GM19468 (cell line): Measurements from ENCODE around the gene AMPD3.
A peak's percentile ranks its signal among the peaks of the same experiment; 100 is the strongest.

ENCODE experiments used
- ATAC-seq: cut with Tn5 transposase; IDR thresholded peaks from one replicate; pipeline ENCODE4 v1.9.1; 2021; ENCODE audit warnings: mild to moderate bottlenecking, moderate library complexity, moderate number of reproducible peaks; ENCODE audit not compliant: unreplicated experiment; ENCODE audit errors: extremely low read depth

Gene AMPD3

GRCh38 chr11:10526974-10527918 is 72.2 kb downstream of the AMPD3 start:
- no peak for ATAC-seq

DNA sequence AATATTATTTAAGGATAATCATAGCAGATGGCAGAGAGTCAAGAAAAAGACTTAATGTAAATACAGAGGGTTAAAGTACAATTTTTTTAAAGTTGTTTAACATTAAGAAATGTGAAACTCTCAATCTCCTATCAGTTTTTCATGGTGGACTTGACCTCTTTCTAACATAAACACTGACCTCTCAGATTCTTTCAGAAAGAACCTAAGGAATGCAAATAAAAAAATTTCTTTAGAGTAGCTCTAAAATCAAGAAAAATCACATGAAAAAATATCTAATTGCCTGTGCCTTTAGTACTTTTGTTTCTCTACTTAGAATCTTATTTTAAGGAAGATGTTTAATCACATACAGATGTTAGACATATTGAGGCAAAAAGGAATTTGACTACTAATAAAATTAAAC is 73.1 kb downstream of the AMPD3 start:
- ATAC-seq: no peak

- ATAC-seq: no peak
Observed at GRCh38 chr11:10529279-10529678, 74.2 kb downstream of the AMPD3 start.

DNA sequence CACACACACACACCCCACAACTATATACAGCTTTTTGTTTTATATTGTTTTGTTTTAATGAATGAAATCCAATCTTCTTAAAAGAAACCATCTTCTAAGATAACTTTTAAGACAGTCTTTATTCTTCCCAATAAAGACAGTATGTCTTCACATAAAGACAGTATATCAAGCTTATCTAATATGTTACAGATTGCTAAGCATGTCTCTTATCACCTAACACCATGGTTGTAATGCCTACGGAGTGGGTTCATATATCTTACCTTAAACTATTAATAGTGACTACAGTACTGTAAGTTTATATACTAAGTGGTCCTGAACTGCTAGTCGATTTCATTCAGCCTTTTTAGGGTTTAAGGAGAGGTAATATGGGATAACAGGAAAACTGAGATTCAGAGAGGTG is 77.5 kb downstream of the AMPD3 start:
- ATAC-seq: no peak

GRCh38 chr11:10533323-10533722 is 78.3 kb downstream of the AMPD3 start:
- ATAC-seq: no peak

- ATAC-seq: no peak
Observed at GRCh38 chr11:10534316-10534715, 79.3 kb downstream of the AMPD3 start.

GRCh38 chr11:10537600-10537999 is 82.5 kb downstream of the AMPD3 start:
- no peak for ATAC-seq

- no peak for ATAC-seq
Observed at GRCh38 chr11:10538924-10539323, 83.9 kb downstream of the AMPD3 start.

DNA sequence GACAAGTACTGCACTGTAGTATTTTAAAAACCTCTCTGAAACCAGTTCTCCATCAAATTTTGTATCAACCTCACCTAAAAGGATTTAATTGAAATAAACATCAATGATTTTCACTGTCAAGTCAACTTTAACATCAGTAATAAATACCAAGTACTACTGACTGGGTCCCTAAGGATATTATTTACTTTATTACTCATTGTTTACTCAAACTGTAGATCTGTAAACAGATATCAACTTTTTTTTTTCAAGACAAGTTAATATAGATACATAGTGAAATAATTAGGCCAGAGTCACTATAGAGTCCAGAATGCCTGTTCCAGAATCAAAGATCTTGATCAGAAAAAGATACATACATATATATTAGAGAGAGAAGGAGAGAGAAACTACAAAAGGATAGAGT is 84.3 kb downstream of the AMPD3 start:
- ATAC-seq: no peak

GRCh38 chr11:10540546-10540914 is 85.5 kb downstream of the AMPD3 start:
- no peak for ATAC-seq

DNA sequence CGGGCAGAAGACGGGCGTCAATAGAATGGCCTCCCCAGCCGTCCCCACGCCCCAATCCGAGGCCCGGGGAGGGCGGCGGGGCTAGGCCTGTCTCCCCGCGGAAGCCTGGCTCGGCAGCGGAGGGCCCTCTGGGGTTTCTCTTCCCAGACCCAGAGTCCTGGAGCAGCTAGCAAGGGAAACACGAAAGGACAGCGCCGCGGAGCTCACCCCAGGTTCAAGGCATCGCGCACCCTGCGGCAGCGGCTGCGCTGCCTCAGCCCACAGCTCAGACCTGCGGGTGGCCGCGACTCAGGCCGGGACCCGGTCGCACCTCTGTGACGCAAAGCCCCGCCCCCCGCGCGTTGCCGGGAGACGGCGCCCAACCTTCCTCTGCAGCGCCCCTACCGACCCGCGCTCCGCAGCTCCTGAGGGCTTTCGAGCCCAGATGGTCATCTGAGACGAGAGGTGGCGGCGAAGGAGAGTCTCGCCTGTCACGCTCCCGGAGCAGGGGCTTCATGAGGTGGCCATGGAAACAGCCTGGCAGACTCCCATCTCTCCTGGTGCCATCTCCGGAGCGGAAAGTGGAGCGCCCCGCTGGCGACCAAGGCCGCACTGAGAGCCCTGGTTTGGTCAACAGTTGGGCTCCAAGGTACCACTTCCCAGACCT is 86.0 kb downstream of the AMPD3 start, which contains the start of gene RNF141:
Gene RNF141, minus strand, starts transcription at position 273 of the 646 bp plus-strand sequence. CDS start 7,029 bp downstream, outside the sequence.
- peak; percentile 92 for ATAC-seq

- ATAC-seq: no peak
Observed at GRCh38 chr11:10541561-10541930, 86.5 kb downstream of the AMPD3 start.

DNA sequence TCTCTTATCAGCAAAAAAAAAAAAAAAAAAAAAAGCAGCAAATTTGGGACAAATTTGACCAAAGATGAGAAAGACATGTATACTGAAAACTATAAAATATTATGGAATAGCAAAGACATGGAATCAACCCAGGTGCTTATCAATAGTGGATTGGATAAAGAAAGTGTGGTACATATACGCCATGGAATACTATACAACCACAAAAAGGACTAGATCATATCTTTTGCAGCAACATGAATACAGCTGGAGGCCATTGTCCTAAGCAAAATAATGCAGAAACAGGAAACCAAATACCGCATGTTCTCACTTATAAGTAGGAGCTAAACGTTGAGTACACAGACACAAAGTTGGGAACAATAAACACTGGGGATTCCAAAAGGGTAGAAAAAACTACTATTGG is 87.7 kb downstream of the AMPD3 start:
- no peak for ATAC-seq

GRCh38 chr11:10543782-10544181 is 88.7 kb downstream of the AMPD3 start:
- no peak for ATAC-seq

- no peak for ATAC-seq
Observed at GRCh38 chr11:10544491-10545465, 89.7 kb downstream of the AMPD3 start.

- ATAC-seq: no peak
Observed at GRCh38 chr11:10550503-10551289, 95.6 kb downstream of the AMPD3 start.

GRCh38 chr11:10551290-10551592 is 96.2 kb downstream of the AMPD3 start:
- ATAC-seq: no peak

DNA sequence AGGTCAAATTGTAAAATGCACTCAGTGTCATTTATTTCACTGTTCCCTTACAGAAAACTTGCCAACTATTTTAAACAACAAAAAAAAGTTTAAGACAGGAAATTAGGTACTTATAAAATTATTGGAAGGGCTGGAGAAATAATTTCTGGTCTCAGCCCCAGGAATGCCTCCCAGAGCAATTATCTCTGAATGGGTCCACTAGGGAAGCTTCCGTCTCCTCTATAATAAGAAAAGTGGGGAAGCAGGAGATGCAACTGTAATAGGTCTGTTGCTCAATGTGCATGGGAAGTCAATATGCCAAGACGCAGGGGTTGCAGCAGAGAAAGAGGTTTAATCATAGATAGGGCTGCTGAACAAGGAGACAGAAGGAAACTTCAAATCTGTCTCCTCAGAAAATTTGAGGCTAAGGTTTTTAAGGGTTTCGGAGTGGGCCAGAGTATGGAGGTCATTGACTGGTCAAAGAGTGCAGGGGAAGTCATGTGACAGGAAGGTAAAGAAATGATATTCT is 96.8 kb downstream of the AMPD3 start:
- no peak for ATAC-seq

DNA sequence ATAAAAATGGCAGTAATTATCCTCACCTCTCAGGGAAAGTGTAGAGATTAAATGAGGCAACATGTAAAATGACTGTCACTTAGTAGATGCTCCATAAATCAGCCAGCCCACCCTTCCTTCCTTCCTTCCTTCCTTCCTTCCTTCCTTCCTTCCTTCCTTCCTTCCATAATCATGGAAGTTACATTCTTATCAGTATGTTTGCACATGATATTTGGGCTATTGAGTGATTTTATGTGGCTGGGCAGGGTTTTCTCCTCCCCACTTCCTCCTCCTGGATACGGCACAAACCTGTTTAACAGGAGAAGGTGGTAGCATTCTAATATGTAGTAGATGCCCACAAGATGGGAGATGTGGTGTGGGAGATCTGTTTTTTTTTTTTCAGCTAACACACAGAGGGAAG is 101.5 kb downstream of the AMPD3 start:
- no peak for ATAC-seq
